Measurements from ENCODE around the gene VEGFA. TPM values are rescaled to one million over a fixed set of nuclear protein-coding genes. Genes with fewer than 3 reads are reported as not detected.

The VEGFA gene
- total and polyA plus RNA-seq, 2 donors from 2014 or later, result 36.3 to 111 TPM

DNA sequence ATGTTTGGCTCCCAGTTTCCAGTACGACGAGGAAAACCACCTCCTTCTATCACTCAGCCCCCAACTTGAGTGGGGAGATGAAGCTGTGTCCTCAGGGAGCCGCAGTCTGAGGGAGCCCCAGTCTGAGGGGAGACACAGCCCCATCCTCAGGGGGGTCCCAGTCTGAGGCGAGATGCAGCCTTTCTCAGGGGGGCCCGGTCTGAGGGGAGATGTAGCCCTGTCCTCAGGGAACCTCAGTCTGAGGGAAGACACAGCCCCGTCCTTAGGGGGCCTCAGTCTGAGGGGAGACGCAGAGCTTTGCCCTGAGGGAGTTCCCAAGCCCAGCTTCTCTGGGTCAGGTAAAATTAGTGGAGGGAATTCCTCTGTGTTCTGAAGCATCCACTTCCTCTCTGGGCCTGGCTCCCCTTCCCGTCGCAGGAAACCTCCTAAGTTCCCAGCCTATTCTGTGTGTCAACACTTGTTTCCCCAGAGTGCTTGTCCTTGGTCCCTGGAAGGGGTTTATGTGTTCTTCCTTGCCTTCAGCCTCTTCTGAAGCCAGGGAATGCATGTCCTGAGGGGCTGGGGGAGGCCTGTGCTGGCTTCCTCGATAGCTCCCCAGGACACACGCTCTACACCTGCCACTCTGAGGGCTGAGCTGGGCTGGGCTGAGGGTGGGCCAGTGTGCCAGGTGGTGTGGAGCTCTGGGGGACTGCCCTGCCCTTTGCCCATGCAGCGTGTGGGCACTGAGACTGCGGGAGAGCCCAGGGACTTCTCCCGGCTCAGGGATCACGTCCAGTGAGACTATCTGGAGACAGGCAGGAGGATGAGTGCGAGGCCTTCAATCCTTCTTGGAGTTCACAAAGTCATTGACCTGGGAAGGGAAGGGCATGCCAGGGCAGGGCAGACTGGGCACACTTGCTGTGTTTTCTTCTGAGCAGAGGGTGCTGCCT, 55.4 kb downstream of the VEGFA start:
- no peak overlapping the region for H3K27ac ChIP-seq (ENCODE audit: low read depth in 2 of 2, low read length in 2 of 2)
- peak in 3 of 5 donors; percentile 44 to 56 (median 48) for DNase-seq

DNA sequence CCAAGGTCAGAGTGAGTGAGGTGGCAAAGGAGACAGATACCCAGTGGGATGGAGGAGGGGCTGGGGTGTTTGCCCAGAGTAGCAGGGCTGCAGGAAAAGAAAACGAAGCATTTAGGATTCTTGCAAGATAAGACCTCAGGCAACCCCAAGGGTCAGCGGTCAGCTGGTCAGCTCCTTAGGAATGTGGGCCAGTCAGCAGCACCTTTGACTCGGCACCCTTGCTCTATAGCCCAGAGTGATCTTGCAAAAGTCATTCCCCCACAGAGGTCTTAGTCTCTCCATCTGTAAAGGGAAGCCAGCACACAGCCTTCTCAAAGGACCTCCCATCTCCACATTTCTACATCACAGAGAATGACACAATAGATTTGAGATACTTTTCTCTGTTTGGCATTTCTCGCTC, 56.7 kb downstream of the VEGFA start:
- H3K27me3 ChIP-seq (ENCODE audit: control insufficient read depth, insufficient read depth, low read length), result no peaks in the 10 kb centered on the region
- no peak overlapping the region for H3K4me3 ChIP-seq (ENCODE audit: low read length in 3 of 3)
- no peaks in the 10 kb centered on the region for H3K36me3 ChIP-seq (ENCODE audit: control insufficient read depth in 2 of 3, insufficient read depth in 3 of 3, low read length in 3 of 3)
- intact Hi-C loops (cut with DNase I), result no loop called here
- no peak overlapping the region for H3K9ac ChIP-seq (ENCODE audit: low read length in 3 of 3)
- no peak for DNase-seq
- TF ChIP-seq, protein P1, sequence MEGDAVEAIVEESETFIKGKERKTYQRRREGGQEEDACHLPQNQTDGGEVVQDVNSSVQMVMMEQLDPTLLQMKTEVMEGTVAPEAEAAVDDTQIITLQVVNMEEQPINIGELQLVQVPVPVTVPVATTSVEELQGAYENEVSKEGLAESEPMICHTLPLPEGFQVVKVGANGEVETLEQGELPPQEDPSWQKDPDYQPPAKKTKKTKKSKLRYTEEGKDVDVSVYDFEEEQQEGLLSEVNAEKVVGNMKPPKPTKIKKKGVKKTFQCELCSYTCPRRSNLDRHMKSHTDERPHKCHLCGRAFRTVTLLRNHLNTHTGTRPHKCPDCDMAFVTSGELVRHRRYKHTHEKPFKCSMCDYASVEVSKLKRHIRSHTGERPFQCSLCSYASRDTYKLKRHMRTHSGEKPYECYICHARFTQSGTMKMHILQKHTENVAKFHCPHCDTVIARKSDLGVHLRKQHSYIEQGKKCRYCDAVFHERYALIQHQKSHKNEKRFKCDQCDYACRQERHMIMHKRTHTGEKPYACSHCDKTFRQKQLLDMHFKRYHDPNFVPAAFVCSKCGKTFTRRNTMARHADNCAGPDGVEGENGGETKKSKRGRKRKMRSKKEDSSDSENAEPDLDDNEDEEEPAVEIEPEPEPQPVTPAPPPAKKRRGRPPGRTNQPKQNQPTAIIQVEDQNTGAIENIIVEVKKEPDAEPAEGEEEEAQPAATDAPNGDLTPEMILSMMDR (IDR thresholded peaks at IDR 0.05; ENCODE audit: borderline replicate concordance, extremely low read depth, insufficient read depth), result no peak
- no peak for FAIRE-seq
- H3K27ac ChIP-seq (ENCODE audit: low read depth in 2 of 2, low read length in 2 of 2), result no peak overlapping the region
- H3K4me1 ChIP-seq (ENCODE audit: control insufficient read depth in 2 of 3, insufficient read depth in 2 of 3, low read depth in 1 of 3, low read length in 3 of 3), result peaks cover 0 to 46% (median 25%) of the 10 kb centered on the region in 3 donors
- no peaks in the 10 kb centered on the region for H3K9me3 ChIP-seq (ENCODE audit: control insufficient read depth in 2 of 3, insufficient read depth in 1 of 3, low read length in 3 of 3)

More for the DNA sequence above, 55.4 kb downstream of the VEGFA start:
- H3K4me3 ChIP-seq (ENCODE audit: low read length in 3 of 3), result no peak overlapping the region
- H3K9ac ChIP-seq (ENCODE audit: low read length in 3 of 3), result peak overlapping the region in 1 of 3 donors; percentile 10
- TF ChIP-seq, protein P1 (IDR thresholded peaks at IDR 0.05; ENCODE audit: borderline replicate concordance, extremely low read depth, insufficient read depth), result no peak
- H3K27me3 ChIP-seq (ENCODE audit: control insufficient read depth, insufficient read depth, low read length), result no peaks in the 10 kb centered on the region
- intact Hi-C loops (cut with DNase I), result no loop called here
- no peaks in the 10 kb centered on the region for H3K36me3 ChIP-seq (ENCODE audit: control insufficient read depth in 2 of 3, insufficient read depth in 3 of 3, low read length in 3 of 3)
- no peak for FAIRE-seq
- H3K9me3 ChIP-seq (ENCODE audit: control insufficient read depth in 2 of 3, insufficient read depth in 1 of 3, low read length in 3 of 3), result no peaks in the 10 kb centered on the region
- H3K4me1 ChIP-seq (ENCODE audit: control insufficient read depth in 2 of 3, insufficient read depth in 2 of 3, low read depth in 1 of 3, low read length in 3 of 3), result peaks cover 0 to 46% (median 25%) of the 10 kb centered on the region in 3 donors

DNA sequence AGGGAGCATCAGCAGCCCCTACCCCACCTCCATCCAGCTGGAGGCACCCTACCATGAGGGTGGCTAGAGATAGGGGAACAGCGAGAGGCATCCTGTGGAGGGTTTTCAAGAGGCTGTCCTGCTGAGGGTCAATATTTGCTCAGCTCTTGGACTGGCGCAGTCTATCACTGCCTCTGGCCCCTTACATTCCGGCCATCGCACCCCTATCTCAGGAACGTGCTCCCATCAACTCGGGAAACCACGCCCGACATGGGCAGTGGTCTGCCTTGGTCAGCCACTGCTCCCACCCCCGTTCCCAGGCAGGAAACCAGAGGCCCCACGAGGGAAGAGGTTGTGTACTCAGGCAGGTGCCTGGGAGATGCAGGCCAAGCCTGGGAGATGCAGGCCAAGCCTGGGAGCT, 57.9 kb downstream of the VEGFA start:
- DNase-seq, result no peak
- Histone ChIP-seq H3K4me1 (ENCODE audit: control insufficient read depth in 2 of 3, insufficient read depth in 2 of 3, low read depth in 1 of 3, low read length in 3 of 3) (peaks cover 0 to 40% (median 25%) of the 10 kb centered on the region in 3 donors), H3K36me3 (ENCODE audit: control insufficient read depth in 2 of 3, insufficient read depth in 3 of 3, low read length in 3 of 3) (no peaks in the 10 kb centered on the region), H3K9ac (ENCODE audit: low read length in 3 of 3) (no peak overlapping the region), H3K27ac (ENCODE audit: low read depth in 2 of 2, low read length in 2 of 2) (no peak overlapping the region), H3K9me3 (ENCODE audit: control insufficient read depth in 2 of 3, insufficient read depth in 1 of 3, low read length in 3 of 3) (no peaks in the 10 kb centered on the region), H3K4me3 (ENCODE audit: low read length in 3 of 3) (no peak overlapping the region), H3K27me3 (ENCODE audit: control insufficient read depth, insufficient read depth, low read length) (no peaks in the 10 kb centered on the region)
- no peak for FAIRE-seq
- TF ChIP-seq, protein P1 (IDR thresholded peaks at IDR 0.05; ENCODE audit: borderline replicate concordance, extremely low read depth, insufficient read depth), result no peak
- intact Hi-C loops (cut with DNase I), result no loop called here

Data from kidney (tissue), 14 donors.